ENCODE measurements around the gene FAM13A.

- no peak for TF ChIP-seq CTCF (IDR thresholded peaks at IDR 0.05 in 8 of 11, conservative IDR thresholded peaks at IDR 0.05 in 3 of 11)
- no peak for TF ChIP-seq POLR2A (IDR thresholded peaks at IDR 0.05)
- TF ChIP-seq POLR2AphosphoS5 (IDR thresholded peaks at IDR 0.05): no peak
These were observed 91.9 kb downstream of the FAM13A start for GRCh38 chr4:88965053-88965452.
